Mucosa of descending colon (tissue), 3 donors: ENCODE results near the gene ARHGAP18. TPM values are rescaled to one million over a fixed set of nuclear protein-coding genes. Genes with fewer than 3 reads are reported as not detected.

Experiments used
- ATAC-seq: fragments of 200-7000 bp; cut with Tn5 transposase; one replicate; pipeline ENCODE4 v1.9.1; 2020; ENCODE audit warnings: mild to moderate bottlenecking, moderate library complexity
- DNase-seq, 3 donors: peaks; one replicate each; pipeline ENCODE4 v3.0.0-alpha.2; 2020
- H3K36me3 ChIP-seq: fragments of 200-600 bp; one replicate; pipeline ENCODE4 v1.8.0; 2021; ENCODE audit warnings: low read depth, mild to moderate bottlenecking
- H3K4me1 ChIP-seq: fragments of 200-600 bp; one replicate; pipeline ENCODE4 v1.8.0; 2021; ENCODE audit warnings: low read depth, mild to moderate bottlenecking
- H3K4me3 ChIP-seq: fragments of 200-600 bp; one replicate; pipeline ENCODE4 v1.8.0; 2021; ENCODE audit warnings: mild to moderate bottlenecking
- H3K9me3 ChIP-seq: fragments of 200-600 bp; one replicate; pipeline ENCODE4 v1.8.0; 2021; ENCODE audit warnings: mild to moderate bottlenecking
- CTCF ChIP-seq: fragments of 200-600 bp; IDR thresholded peaks from one replicate; pipeline ENCODE4 v1.8.0; 2022; ENCODE audit warnings: antibody characterized with exemption, mild to moderate bottlenecking
- intact Hi-C, 2 donors: fragments of 100-400 bp; cut with DNase I in 1 of 2; cut with micrococcal nuclease in 1 of 2; formaldehyde crosslinking; loops; one replicate each; pipeline versions ENCODE4 v1.11.0 to v1.11.1; 2022; cut with DNase I, micrococcal nuclease
- total RNA-seq, 3 donors: library from RNA; stranded (reverse); fragmentation: NEBNext Ultra II Directional in 2 of 3; extraction: Animal tissue kit (Norgen Biotek cat#: 25700) in 2 of 3; gene quantifications; one replicate each; pipeline versions ENCODE4 v1.2.1 to v1.2.4, GENCODE V29; 2021 to 2023
- donor health status: DM: no; HTN: no; CAD: no; lungs with moderate emphysema.
- donor health status: DM: no; HTN: no; CAD: no.
- donor health status: DM: no; HTN: yes; CAD: no.

Gene ARHGAP18
- total RNA-seq, 3 donors from 2014 or later, result 17.6 to 24.3 (median 20.1) TPM

- no peak for DNase-seq
- no peak for ATAC-seq
- intact Hi-C loops, result no loop called here
- no peak for TF ChIP-seq CTCF
- Histone ChIP-seq H3K4me3 (no peak overlapping the region), H3K9me3 (no peaks in the 10 kb centered on the region), H3K4me1 (peaks cover 6% of the 10 kb centered on the region), H3K36me3 (no peaks in the 10 kb centered on the region)
Observed at GRCh38 chr6:129647044-129647443, 62.9 kb downstream of the ARHGAP18 start.

GRCh38 chr6:129646642-129647041 is 63.3 kb downstream of the ARHGAP18 start:
- Histone ChIP-seq H3K4me3 (no peak overlapping the region), H3K4me1 (peaks cover 6% of the 10 kb centered on the region), H3K9me3 (no peaks in the 10 kb centered on the region), H3K36me3 (no peaks in the 10 kb centered on the region)
- ATAC-seq, result no peak
- no peak for DNase-seq
- intact Hi-C loops, result no loop called here
- no peak for TF ChIP-seq CTCF

- intact Hi-C loops, result no loop called here
- Histone ChIP-seq H3K36me3 (no peaks in the 10 kb centered on the region), H3K9me3 (no peaks in the 10 kb centered on the region), H3K4me1 (peaks cover 6% of the 10 kb centered on the region), H3K4me3 (no peak overlapping the region)
- ATAC-seq (no peak), DNase-seq (no peak)
- TF ChIP-seq CTCF, result no peak
Observed at GRCh38 chr6:129645830-129646579, 64.0 kb downstream of the ARHGAP18 start.

GRCh38 chr6:129645106-129645829 is 64.7 kb downstream of the ARHGAP18 start:
- intact Hi-C loops, result no loop called here
- DNase-seq (no peak), ATAC-seq (peak; percentile 84)
- Histone ChIP-seq H3K9me3 (no peaks in the 10 kb centered on the region), H3K4me3 (no peak overlapping the region), H3K4me1 (peaks cover 6% of the 10 kb centered on the region), H3K36me3 (no peaks in the 10 kb centered on the region)
- no peak for TF ChIP-seq CTCF

- ATAC-seq (no peak), DNase-seq (no peak)
- intact Hi-C loops, result no loop called here
- no peaks in the 10 kb centered on the region for H3K36me3 ChIP-seq
- TF ChIP-seq CTCF, result no peak
- H3K4me3 ChIP-seq, result no peak overlapping the region
- H3K9me3 ChIP-seq, result no peaks in the 10 kb centered on the region
- H3K4me1 ChIP-seq, result peaks cover 6% of the 10 kb centered on the region
Observed at GRCh38 chr6:129644567-129645015, 65.4 kb downstream of the ARHGAP18 start.
